Measurements from ENCODE around the gene BUB1B. TPM values are rescaled to one million over a fixed set of nuclear protein-coding genes. Genes with fewer than 3 reads are reported as not detected.
"Not testable (repeated sequence)": the region's sequence is repeated elsewhere in the genome, so short reads cannot be mapped to it uniquely, and the experiment has no call there.

BUB1B gene
- total RNA-seq, 1 experiment from 2014 or later: 58.2 TPM

DNA sequence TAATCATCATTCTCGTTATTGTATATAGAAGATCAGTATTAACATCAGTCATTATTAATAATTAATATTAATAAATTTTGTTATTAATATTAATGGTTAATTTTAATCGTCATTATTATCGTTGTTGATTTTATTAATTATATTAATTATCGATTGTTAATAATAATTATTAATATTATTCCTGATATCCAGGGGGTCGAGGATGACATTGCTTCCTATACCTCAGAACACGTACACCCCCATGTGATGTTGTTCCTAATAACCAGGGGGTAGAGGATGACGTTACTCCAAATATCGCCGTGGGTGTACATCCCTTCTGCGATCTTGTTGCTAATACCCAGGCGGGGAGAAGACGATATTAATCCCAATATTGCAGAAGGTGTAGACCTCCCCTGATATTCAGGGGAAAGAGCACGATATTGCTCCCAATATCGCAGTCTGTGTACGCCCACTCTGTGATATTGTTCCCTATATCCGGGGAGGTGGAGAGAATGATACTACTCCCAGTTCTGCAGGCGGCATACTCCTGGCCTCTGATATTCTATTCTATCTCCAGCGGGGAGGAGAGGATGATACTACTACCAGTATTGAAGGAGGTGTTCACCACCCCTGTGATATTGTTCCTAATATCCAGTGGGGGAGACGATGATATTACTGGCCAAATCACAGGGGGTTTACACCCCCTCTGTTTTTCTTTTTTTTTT, 29.9 kb upstream of the BUB1B start:
- Histone ChIP-seq H3K9me2 (replicated peaks; ENCODE audit: insufficient read depth, low read length) (no peaks in the 10 kb centered on the region), H3K36me3 (ENCODE audit: insufficient read depth, low read length) (no peaks in the 10 kb centered on the region), H3K79me2 (ENCODE audit: low read length) (no peaks in the 10 kb centered on the region), H4K20me1 (ENCODE audit: insufficient read depth, low read depth, low read length) (no peaks in the 10 kb centered on the region), H3K27me3 (ENCODE audit: low read length) (no peaks in the 10 kb centered on the region), H3K4me2 (ENCODE audit: low read depth, low read length, poor library complexity, severe bottlenecking) (no peak overlapping the region), H3K4me3 (ENCODE audit: low read length) (no peak overlapping the region), H3K9me3 (ENCODE audit: low read length) (no peaks in the 10 kb centered on the region), H3K27ac (ENCODE audit: low read length) (no peak overlapping the region), H2AFZ (ENCODE audit: low read length) (no peak overlapping the region), H3K4me1 (ENCODE audit: low read length) (no peaks in the 10 kb centered on the region), H3K9ac (ENCODE audit: low read length) (no peak overlapping the region)
- DNase-seq: no peak

DNA sequence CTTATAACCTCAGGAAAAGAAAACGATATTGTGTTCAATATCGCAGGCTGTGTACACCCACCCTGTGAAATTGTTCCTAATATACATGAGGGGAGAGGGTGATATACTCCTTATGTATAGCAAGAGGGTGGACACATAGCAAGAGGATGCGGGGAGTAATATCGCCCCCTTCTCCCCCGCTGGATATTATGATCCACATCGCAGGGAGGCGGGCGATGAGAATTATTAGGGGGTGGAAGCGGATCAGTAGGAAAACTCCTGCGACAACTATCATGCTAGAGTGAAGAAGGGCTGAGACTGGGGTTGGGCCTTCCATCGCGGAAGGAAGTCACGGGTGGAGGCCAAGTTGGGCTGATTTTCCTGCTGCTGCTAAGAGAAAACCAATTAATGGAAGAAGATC, 27.3 kb upstream of the BUB1B start:
- Histone ChIP-seq H3K27ac (ENCODE audit: low read length) (no peak overlapping the region), H3K4me2 (ENCODE audit: low read depth, low read length, poor library complexity, severe bottlenecking) (no peak overlapping the region), H3K9me3 (ENCODE audit: low read length) (no peaks in the 10 kb centered on the region), H3K27me3 (ENCODE audit: low read length) (no peaks in the 10 kb centered on the region), H3K79me2 (ENCODE audit: low read length) (no peaks in the 10 kb centered on the region), H3K4me3 (ENCODE audit: low read length) (no peak overlapping the region), H3K9me2 (replicated peaks; ENCODE audit: insufficient read depth, low read length) (no peaks in the 10 kb centered on the region), H2AFZ (ENCODE audit: low read length) (no peak overlapping the region), H3K9ac (ENCODE audit: low read length) (no peak overlapping the region), H4K20me1 (ENCODE audit: insufficient read depth, low read depth, low read length) (no peaks in the 10 kb centered on the region), H3K36me3 (ENCODE audit: insufficient read depth, low read length) (no peaks in the 10 kb centered on the region), H3K4me1 (ENCODE audit: low read length) (no peaks in the 10 kb centered on the region)
- DNase-seq: no peak

DNA sequence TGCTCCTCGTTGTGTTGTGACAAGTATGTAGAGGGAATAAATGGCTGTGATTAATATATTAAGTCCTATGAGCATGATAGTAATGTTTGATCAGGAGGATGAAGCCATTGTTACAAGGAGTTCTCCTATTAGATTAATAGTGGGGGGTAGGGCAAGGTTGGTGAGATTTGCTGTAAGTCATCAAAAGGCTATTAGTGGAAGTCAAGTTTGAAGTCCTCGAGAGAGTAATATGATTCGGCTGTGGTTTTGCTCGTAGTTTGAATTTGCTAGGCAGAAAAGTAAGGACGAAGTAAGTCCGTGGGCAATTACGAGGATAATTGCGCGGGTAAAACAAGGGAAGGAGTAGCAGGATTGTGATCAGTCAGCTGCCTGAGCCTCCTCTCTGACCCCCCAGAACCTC, 26.0 kb upstream of the BUB1B start:
- H3K4me1 ChIP-seq (ENCODE audit: low read length): no peaks in the 10 kb centered on the region
- no peaks in the 10 kb centered on the region for H4K20me1 ChIP-seq (ENCODE audit: insufficient read depth, low read depth, low read length)
- no peaks in the 10 kb centered on the region for H3K79me2 ChIP-seq (ENCODE audit: low read length)
- peak; percentile 50 for DNase-seq
- H3K27ac ChIP-seq (ENCODE audit: low read length): no peak overlapping the region
- no peak overlapping the region for H3K4me3 ChIP-seq (ENCODE audit: low read length)
- H3K27me3 ChIP-seq (ENCODE audit: low read length): no peaks in the 10 kb centered on the region
- H3K9me2 ChIP-seq (replicated peaks; ENCODE audit: insufficient read depth, low read length): no peaks in the 10 kb centered on the region
- H3K9ac ChIP-seq (ENCODE audit: low read length): no peak overlapping the region
- no peak overlapping the region for H2AFZ ChIP-seq (ENCODE audit: low read length)
- H3K36me3 ChIP-seq (ENCODE audit: insufficient read depth, low read length): no peaks in the 10 kb centered on the region
- no peak overlapping the region for H3K4me2 ChIP-seq (ENCODE audit: low read depth, low read length, poor library complexity, severe bottlenecking)
- no peaks in the 10 kb centered on the region for H3K9me3 ChIP-seq (ENCODE audit: low read length)

DNA sequence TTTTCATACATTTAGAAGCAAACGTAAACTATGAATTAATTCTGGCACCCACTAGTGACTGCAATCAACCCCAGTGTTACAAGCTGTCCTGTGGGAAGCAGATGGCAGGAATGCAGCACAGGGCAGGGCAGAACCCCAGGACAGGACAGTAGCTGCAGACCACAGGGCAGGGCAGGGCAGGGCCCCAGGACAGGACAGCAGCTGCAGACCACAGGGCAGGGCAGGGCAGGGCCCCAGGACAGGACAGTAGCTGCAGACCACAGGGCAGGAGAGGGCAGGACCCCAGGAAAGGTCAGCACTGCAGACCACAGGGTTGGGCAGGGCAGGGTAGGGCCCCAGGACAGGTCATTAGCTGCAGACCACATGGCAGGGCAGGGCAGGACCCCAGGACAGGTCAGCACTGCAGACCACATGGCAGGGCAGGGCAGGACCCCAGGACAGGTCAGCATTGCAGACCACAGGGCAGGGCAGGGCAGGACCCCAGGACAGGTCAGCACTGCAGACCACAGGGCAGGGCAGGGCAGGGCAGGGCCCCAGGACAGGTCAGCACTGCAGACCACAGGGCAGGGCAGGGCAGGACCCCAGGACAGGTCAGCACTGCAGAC, 24.9 kb upstream of the BUB1B start:
- H3K4me3 ChIP-seq (ENCODE audit: low read length); H3K9ac ChIP-seq (ENCODE audit: low read length); H3K4me1 ChIP-seq (ENCODE audit: low read length); H3K9me2 ChIP-seq (replicated peaks; ENCODE audit: insufficient read depth, low read length); H2AFZ ChIP-seq (ENCODE audit: low read length); DNase-seq; H3K4me2 ChIP-seq (ENCODE audit: low read depth, low read length, poor library complexity, severe bottlenecking); H3K9me3 ChIP-seq (ENCODE audit: low read length); H3K36me3 ChIP-seq (ENCODE audit: insufficient read depth, low read length); H3K79me2 ChIP-seq (ENCODE audit: low read length); H3K27me3 ChIP-seq (ENCODE audit: low read length); H3K27ac ChIP-seq (ENCODE audit: low read length); H4K20me1 ChIP-seq (ENCODE audit: insufficient read depth, low read depth, low read length): not testable (repeated sequence)

DNA sequence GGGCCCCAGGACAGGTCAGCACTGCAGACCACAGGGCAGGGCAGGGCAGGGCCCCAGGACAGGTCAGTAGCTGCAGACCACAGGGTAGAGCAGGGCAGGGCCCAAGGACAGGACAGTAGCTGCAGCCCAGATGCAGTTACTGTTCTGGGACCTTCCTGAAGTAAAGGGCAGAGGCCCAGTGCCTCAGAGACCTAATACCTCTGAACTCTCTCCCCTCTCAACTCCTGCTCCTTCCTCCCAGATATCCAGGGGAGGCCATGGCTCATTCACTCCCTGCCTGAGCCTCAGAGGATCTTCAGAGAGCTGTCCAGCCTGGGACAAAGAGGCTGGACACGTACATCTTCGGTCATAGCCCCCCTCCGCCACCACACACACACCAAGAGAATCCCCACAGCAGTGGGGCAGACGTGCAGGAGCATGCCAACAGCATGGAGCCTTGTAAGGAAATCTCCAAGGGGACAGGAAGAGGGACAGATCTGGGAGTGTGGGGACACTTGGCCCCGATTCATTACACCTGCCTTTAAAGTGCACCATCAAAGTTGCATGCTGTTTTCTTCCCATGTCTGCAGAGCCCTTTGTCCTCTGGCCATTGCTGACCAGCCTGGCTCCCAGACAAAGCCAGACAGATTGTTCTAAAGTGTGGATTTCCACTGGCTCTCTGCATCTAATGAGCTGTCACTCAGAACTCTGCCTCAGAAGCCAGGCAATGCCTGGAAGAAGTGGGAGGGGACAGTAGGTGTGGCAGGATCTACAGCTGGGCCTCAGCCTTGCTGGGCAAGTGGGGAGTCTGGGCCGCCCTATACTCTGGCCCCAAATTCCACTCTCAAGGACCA, 24.2 kb upstream of the BUB1B start:
- Histone ChIP-seq H3K27ac (ENCODE audit: low read length) (no peak overlapping the region), H3K4me2 (ENCODE audit: low read depth, low read length, poor library complexity, severe bottlenecking) (no peak overlapping the region), H3K4me1 (ENCODE audit: low read length) (no peaks in the 10 kb centered on the region), H3K9me2 (replicated peaks; ENCODE audit: insufficient read depth, low read length) (no peaks in the 10 kb centered on the region), H3K79me2 (ENCODE audit: low read length) (no peaks in the 10 kb centered on the region), H2AFZ (ENCODE audit: low read length) (no peak overlapping the region), H3K9ac (ENCODE audit: low read length) (no peak overlapping the region), H3K27me3 (ENCODE audit: low read length) (no peaks in the 10 kb centered on the region), H4K20me1 (ENCODE audit: insufficient read depth, low read depth, low read length) (no peaks in the 10 kb centered on the region), H3K9me3 (ENCODE audit: low read length) (no peaks in the 10 kb centered on the region), H3K4me3 (ENCODE audit: low read length) (no peak overlapping the region), H3K36me3 (ENCODE audit: insufficient read depth, low read length) (no peaks in the 10 kb centered on the region)
- no peak for DNase-seq

DNA sequence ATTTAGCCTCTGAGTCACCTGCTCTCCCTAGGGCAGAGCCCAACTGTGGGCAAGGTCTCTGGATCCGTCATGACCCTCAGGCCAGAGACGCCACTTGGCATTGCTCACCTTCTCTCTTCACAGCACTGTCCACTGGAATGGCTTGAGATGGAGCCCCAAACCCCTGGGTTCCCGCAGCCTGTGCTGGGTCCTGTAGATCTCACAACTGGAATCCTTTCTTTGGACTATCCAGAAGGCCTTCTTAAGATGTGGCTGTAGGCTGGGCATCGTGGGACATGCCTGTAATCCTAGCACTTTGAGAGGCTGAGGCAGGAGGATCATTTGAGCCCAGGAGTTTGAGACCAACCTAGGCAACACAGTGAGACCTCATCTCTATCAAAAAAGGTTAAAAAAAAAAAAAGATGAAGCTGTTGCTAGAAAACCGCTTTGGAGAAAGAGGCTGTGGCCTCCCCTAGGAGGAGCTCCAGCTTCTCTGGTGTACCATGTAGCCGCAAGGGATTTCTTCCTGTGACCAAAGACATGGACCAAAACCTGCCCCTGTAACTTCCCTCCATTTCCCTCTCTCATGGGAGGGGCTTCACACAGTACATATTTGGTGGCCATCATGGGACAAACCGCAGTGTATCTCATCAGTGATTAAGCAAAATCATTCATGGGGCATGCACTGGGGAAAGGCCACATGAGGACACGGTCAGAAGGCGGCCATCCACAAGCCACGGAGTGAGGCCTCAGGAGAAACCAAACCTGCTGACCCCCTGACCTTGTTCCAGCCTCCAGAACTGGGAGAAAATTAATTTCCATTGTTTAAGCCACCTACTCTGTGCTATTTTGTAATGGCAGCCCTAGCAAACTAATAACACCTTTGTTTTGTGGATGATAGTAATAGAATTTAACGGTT, 23.3 kb upstream of the BUB1B start:
- Histone ChIP-seq H3K9ac (ENCODE audit: low read length) (no peak overlapping the region), H3K27ac (ENCODE audit: low read length) (no peak overlapping the region), H3K9me2 (replicated peaks; ENCODE audit: insufficient read depth, low read length) (no peaks in the 10 kb centered on the region), H3K36me3 (ENCODE audit: insufficient read depth, low read length) (no peaks in the 10 kb centered on the region), H3K4me3 (ENCODE audit: low read length) (no peak overlapping the region), H3K4me2 (ENCODE audit: low read depth, low read length, poor library complexity, severe bottlenecking) (no peak overlapping the region), H3K79me2 (ENCODE audit: low read length) (no peaks in the 10 kb centered on the region), H2AFZ (ENCODE audit: low read length) (no peak overlapping the region), H4K20me1 (ENCODE audit: insufficient read depth, low read depth, low read length) (no peaks in the 10 kb centered on the region), H3K27me3 (ENCODE audit: low read length) (no peaks in the 10 kb centered on the region), H3K4me1 (ENCODE audit: low read length) (no peaks in the 10 kb centered on the region), H3K9me3 (ENCODE audit: low read length) (no peaks in the 10 kb centered on the region)
- DNase-seq: no peak

DNA sequence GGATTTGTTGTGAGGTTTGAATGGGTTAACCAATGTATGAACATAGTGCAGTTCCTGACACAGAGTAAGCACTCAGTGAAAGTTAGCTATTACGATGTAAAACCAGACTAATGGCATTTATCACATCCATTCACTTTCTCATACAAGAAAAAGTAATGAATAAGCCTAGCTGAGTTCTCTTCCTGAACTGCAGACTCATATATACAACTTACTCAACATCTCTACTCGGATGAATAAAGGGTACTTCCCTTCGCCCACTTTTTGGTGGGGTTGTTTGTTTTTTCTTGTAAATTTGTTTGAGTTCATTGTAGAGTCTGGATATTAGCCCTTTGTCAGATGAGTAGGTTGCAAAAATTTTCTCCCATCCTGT, 22.7 kb upstream of the BUB1B start:
- H2AFZ ChIP-seq (ENCODE audit: low read length); H3K4me3 ChIP-seq (ENCODE audit: low read length); H3K27me3 ChIP-seq (ENCODE audit: low read length); H3K36me3 ChIP-seq (ENCODE audit: insufficient read depth, low read length); H3K4me2 ChIP-seq (ENCODE audit: low read depth, low read length, poor library complexity, severe bottlenecking); DNase-seq; H3K9me3 ChIP-seq (ENCODE audit: low read length); H3K9me2 ChIP-seq (replicated peaks; ENCODE audit: insufficient read depth, low read length); H4K20me1 ChIP-seq (ENCODE audit: insufficient read depth, low read depth, low read length); H3K79me2 ChIP-seq (ENCODE audit: low read length); H3K4me1 ChIP-seq (ENCODE audit: low read length); H3K27ac ChIP-seq (ENCODE audit: low read length); H3K9ac ChIP-seq (ENCODE audit: low read length): not testable (repeated sequence)

DNA sequence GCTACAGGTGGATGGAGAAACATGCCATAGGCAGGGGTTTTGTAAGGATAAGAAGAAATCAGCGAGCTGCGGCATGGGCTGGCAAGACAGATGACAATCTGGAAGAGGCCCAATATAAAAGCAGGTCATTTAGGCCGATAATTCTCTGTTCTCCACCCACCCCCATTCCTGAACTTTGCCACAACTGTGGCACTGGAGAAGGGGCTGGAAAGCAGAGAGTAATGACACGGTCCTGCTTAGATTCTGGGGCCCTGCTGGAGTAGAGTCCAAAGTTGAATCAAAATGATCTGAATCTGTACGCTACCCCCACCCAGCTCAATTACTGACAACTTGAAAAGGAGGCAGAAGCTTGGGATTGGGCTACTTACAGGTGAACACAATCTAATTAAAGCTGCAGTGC, 18.4 kb upstream of the BUB1B start:
- no peak overlapping the region for H2AFZ ChIP-seq (ENCODE audit: low read length)
- no peaks in the 10 kb centered on the region for H3K36me3 ChIP-seq (ENCODE audit: insufficient read depth, low read length)
- no peaks in the 10 kb centered on the region for H4K20me1 ChIP-seq (ENCODE audit: insufficient read depth, low read depth, low read length)
- H3K27me3 ChIP-seq (ENCODE audit: low read length): no peaks in the 10 kb centered on the region
- H3K9ac ChIP-seq (ENCODE audit: low read length): no peak overlapping the region
- no peaks in the 10 kb centered on the region for H3K4me1 ChIP-seq (ENCODE audit: low read length)
- H3K27ac ChIP-seq (ENCODE audit: low read length): no peak overlapping the region
- H3K9me2 ChIP-seq (replicated peaks; ENCODE audit: insufficient read depth, low read length): no peaks in the 10 kb centered on the region
- no peak overlapping the region for H3K4me2 ChIP-seq (ENCODE audit: low read depth, low read length, poor library complexity, severe bottlenecking)
- H3K4me3 ChIP-seq (ENCODE audit: low read length): no peak overlapping the region
- no peak for DNase-seq
- H3K79me2 ChIP-seq (ENCODE audit: low read length): no peaks in the 10 kb centered on the region
- no peaks in the 10 kb centered on the region for H3K9me3 ChIP-seq (ENCODE audit: low read length)

All from Karpas-422 (cell line).